H1 (cell line): ENCODE measurements around the gene VAV2. TPM values are rescaled to one million over a fixed set of nuclear protein-coding genes. Genes with fewer than 3 reads are reported as not detected.

Experiments used
- GTF2F1 ChIP-seq: IDR thresholded peaks from 2 replicates; pipeline ENCODE4 v1.6.1; 2012; ENCODE audit warnings: low read depth, low read length, improper control_type of control experiment, borderline replicate concordance
- NANOG ChIP-seq: IDR thresholded peaks from 2 replicates; pipeline ENCODE4 v1.6.1; 2011; ENCODE audit warnings: low read length, low read depth, mild to moderate bottlenecking, inconsistent platforms; ENCODE audit not compliant: insufficient read depth, poor library complexity, severe bottlenecking
- TAF7 ChIP-seq: optimal IDR thresholded peaks from 2 replicates; pipeline ENCODE3; 2011; ENCODE audit warnings: low read depth, mild to moderate bottlenecking, inconsistent platforms, low read length, moderate library complexity, borderline replicate concordance
- TEAD4 ChIP-seq: IDR thresholded peaks from 2 replicates; pipeline ENCODE4 v1.6.1; 2012; ENCODE audit warnings: low read depth, low read length, inconsistent platforms, mixed read lengths
- polyA plus RNA-seq, 7 experiments: library from polyadenylated mRNA; depleted of rRNA in 3 of 7; stranded (reverse) in 5 of 7; unstranded in 2 of 7; fragments of >200 nt in 5 of 7; fragments of 200-250 nt in 2 of 7; gene quantifications; 1 replicate in 5 of 7; 2 replicates in 1 of 7; 4 replicates in 1 of 7; pipeline versions ENCODE4 v1.2.1 to v1.2.3, GENCODE V29; 2011 to 2013; ENCODE audit warnings: missing spikeins in 2 of 7, mixed read lengths in 2 of 7
- total RNA-seq: library from RNA; stranded (reverse); fragmentation: NEBNext Ultra II Directional; extraction: Animal tissue kit (Norgen Biotek cat#: 25700); gene quantifications from 2 replicates; pipeline ENCODE4 v1.2.1, GENCODE V29; 2021
- TF ChIP-seq, protein P1 (sequence below): IDR thresholded peaks from 2 replicates; pipeline ENCODE4 v1.6.1; 2011; ENCODE audit warnings: low read length, improper control_type of control experiment
- TF ChIP-seq, protein P2 (sequence below): IDR thresholded peaks from 2 replicates; pipeline ENCODE4 v1.6.1; 2011; ENCODE audit warnings: low read depth, mild to moderate bottlenecking, low read length; ENCODE audit not compliant: insufficient read depth

Gene VAV2
- total and polyA plus RNA-seq, 2 of the 8 experiments (the other 6 are each of a cell fraction or from before 2014, with no cell fraction given), result 13.6 to 37.6 TPM

GRCh38 chr9:133734590-133735414, 257.3 kb downstream of the VAV2 start (continued):
- TF ChIP-seq TEAD4 (no peak), NANOG (no peak), GTF2F1 (no peak), TAF7 (no peak)
- TF ChIP-seq, protein P1, sequence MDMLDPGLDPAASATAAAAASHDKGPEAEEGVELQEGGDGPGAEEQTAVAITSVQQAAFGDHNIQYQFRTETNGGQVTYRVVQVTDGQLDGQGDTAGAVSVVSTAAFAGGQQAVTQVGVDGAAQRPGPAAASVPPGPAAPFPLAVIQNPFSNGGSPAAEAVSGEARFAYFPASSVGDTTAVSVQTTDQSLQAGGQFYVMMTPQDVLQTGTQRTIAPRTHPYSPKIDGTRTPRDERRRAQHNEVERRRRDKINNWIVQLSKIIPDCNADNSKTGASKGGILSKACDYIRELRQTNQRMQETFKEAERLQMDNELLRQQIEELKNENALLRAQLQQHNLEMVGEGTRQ, result no peak
- TF ChIP-seq, protein P2, sequence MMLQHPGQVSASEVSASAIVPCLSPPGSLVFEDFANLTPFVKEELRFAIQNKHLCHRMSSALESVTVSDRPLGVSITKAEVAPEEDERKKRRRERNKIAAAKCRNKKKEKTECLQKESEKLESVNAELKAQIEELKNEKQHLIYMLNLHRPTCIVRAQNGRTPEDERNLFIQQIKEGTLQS, result no peak
